G401.6 (cell line): Measurements from ENCODE around the gene ZNF658.
"Not testable (repeated sequence)": the region's sequence is repeated elsewhere in the genome, so short reads cannot be mapped to it uniquely, and the experiment has no call there.

Experiments
- FAIRE-seq: peaks from 2 replicates; lab custom pipeline; 2012; peaks lifted over from hg19 to GRCh38; lab: Jason Lieb, UNC

The ZNF658 gene

GRCh38 chr9:66900490-66901131, at the start of gene ZNF658:
Gene ZNF658, plus strand, starts transcription at chr9:66900725. Its CDS starts 2,837 bp downstream, at chr9:66903562.
- not testable (repeated sequence) for FAIRE-seq

- FAIRE-seq: not testable (repeated sequence)
Measured at GRCh38 chr9:66861732-66862131, 38.8 kb upstream of the ZNF658 start.

- not testable (repeated sequence) for FAIRE-seq
Measured at GRCh38 chr9:66868660-66869059, 31.9 kb upstream of the ZNF658 start.

- FAIRE-seq: not testable (repeated sequence)
Measured at GRCh38 chr9:66880605-66881004, 19.9 kb upstream of the ZNF658 start.

GRCh38 chr9:66881847-66882246, 18.7 kb upstream of the ZNF658 start:
- not testable (repeated sequence) for FAIRE-seq

- FAIRE-seq: not testable (repeated sequence)
Measured at GRCh38 chr9:66890334-66890733, 10.2 kb upstream of the ZNF658 start.

GRCh38 chr9:66901141-66901540, 616 bp downstream of the ZNF658 start:
- FAIRE-seq: not testable (repeated sequence)

- not testable (repeated sequence) for FAIRE-seq
Measured at GRCh38 chr9:66909560-66909959, 9.0 kb downstream of the ZNF658 start.

- not testable (repeated sequence) for FAIRE-seq
Measured at GRCh38 chr9:66920072-66920471, 19.5 kb downstream of the ZNF658 start.

- FAIRE-seq: not testable (repeated sequence)
Measured at GRCh38 chr9:66936194-66936870, 35.8 kb downstream of the ZNF658 start.

GRCh38 chr9:66937662-66938061, 37.1 kb downstream of the ZNF658 start:
- FAIRE-seq: not testable (repeated sequence)

GRCh38 chr9:66938322-66938721, 37.8 kb downstream of the ZNF658 start:
- not testable (repeated sequence) for FAIRE-seq

- FAIRE-seq: not testable (repeated sequence)
Measured at GRCh38 chr9:66939878-66940830, 39.6 kb downstream of the ZNF658 start.

GRCh38 chr9:66942400-66943155, 42.1 kb downstream of the ZNF658 start:
- FAIRE-seq: not testable (repeated sequence)

- not testable (repeated sequence) for FAIRE-seq
Measured at GRCh38 chr9:66952576-66952975, 52.1 kb downstream of the ZNF658 start.
